GM18858 (cell line): ENCODE data around the gene LIMS1.
A peak's percentile ranks its signal among the peaks of the same experiment; 100 is the strongest.
"Not testable (repeated sequence)": the region's sequence is repeated elsewhere in the genome, so short reads cannot be mapped to it uniquely, and the experiment has no call there.

Source experiments
- ATAC-seq: cut with Tn5 transposase; IDR thresholded peaks from one replicate; pipeline ENCODE4 v1.9.1; 2021; ENCODE audit not compliant: unreplicated experiment

The LIMS1 gene

DNA sequence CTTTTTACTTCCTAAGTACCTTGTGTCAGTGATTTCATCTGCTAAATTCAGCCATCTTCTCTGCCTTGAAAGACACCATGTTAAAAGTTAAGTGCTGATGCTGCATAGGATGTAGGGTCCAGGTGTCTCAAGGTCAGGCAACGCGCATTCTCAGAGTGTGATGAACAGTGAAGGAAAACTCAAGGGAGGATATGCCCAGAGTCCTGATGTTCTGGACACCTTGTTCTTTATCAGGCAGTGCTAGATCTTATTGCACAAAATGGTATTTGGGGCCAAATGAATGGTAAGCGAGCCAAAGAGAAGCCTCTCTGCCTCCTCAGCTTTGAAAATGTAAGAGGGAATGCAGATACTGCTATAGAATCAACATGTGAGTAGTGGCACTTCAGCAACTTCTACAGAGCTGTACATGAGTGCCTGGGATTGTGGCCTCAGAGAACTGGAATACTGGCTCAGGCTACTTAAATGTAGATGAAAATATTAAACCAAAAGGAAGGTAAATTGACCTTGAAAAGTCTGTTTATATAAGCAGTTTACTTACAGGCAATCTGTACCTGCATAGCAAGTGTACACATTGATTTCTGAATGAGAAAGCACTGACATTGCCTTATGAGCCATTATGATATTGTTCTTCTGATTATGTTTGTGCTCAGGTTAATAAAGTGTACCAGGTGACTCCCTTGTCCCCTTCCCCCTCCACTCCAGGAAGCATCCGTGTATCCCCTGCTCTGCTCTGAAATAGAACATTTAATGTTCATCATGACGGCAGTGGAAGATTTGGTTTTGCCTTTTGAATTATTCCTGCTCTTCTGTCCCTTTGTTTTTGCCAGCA lies 98.3 kb downstream of the LIMS1 start:
- ATAC-seq, result no peak

DNA sequence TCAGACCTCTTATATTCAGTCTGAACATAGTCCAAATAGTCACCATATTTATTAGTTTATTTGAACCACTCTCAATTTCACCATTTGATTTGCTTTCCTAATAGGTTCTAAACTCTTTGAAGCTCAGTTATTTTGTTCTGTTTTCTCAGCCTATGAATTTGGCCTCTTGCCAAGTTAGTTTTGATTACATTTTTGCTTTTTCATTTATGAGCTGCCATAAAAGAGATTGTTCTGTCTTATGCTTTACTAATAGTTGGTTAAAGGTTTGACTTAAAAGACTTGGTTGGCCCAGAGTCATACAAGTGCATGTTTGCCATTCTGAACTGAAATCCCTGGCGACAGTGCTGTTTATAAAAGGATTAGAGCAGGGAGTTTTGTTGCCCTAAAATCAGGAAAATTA lies 99.1 kb downstream of the LIMS1 start:
- ATAC-seq, result no peak

DNA sequence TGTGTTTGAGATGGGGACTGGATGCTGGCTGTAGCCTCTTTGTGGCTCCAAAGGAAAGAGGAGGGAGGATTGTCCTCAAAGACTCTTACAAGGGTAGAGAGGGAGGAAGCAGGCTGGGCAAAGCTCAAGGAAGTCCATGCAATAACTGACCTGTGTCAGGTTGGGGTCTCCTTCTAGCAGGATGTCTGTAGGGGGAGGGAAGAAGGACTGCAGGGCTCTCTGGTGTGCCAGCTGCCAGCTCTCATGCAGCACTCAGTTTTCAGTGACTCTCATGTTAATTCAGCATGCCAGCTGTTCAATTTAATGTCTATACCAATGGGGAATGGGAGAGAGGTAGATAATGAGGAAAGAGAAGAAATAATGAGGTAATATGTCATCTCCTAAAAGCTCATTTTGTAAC lies 99.7 kb downstream of the LIMS1 start:
- ATAC-seq, result no peak

DNA sequence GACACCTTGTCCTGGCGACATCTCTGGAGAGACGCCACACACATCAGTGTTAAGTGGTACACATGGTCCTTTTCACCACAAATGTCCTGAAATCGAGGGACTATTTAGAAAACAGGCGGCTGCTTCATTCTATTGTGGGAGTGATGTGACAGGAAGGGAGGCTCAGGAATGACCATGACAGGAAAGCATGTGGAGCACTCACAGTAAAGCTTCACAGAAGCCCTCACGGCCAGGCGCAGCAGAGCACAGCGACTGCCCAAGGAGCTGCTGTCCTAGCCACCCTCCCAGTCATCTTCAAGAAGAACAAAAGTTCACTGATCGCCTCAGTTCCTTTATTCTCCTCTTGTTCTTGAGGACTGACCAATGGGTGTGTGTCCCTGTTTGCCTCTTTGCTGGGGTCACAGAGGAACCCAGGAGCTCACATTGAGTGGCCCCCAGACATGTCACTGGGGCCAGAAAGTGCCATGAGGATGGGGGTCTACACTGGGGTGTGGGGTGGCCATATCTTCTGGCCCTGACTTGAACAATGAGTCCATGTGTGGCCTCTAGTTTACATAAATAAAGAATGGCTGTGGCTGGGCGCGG lies 100.4 kb downstream of the LIMS1 start:
- no peak for ATAC-seq

DNA sequence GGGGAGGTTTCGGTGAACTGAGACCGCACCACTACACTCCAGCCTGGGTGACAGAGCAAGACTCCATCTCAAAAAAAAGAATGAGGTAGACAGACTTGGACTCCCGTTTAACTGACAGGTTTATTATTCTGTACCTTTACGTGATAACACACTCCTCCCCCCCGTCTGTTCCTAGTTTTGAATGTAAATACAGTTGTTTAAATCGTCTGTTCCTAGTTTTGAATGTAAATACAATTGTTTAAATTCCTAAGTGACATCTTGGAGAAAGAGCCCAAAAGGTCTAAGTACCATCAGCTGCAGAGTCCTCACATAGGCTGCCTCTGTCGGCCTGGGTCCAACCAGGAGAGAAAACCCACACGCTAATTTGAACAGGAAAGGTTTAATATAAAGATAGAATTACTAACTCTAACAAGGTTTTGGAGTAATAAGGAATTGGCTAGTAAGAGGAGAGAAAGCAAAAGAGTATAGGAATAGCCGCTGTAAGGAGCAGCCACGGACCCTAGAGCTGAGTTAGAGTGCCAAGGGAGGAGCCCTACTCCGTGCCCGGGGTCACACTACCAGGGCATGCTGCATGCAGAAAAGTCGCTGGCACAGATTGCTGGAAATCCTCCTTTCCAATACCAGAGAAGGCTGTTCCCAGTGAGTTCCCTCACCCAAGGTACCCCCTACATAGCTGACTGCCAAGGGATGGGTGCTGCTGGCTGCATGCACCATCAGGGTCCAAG lies 101.5 kb downstream of the LIMS1 start:
- peak; percentile 4 for ATAC-seq

DNA sequence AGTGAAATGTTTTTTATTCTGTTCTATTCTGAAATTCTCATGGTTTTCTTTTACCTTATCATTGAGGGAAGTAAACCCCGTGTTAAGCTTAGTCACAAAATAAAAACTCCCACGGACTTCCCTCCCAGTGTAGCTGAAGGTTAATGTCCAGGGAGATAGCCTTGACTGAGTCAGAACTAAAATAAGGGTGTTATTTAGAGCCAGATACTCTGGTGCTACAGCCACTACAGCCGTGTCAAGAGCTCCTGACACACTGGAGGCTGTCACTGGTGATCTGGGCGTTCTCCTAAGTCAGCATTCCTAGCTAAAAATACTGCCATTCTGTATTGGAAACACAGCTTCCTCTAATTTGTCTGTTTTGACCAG lies 103.0 kb downstream of the LIMS1 start:
- peak; percentile 52 for ATAC-seq

DNA sequence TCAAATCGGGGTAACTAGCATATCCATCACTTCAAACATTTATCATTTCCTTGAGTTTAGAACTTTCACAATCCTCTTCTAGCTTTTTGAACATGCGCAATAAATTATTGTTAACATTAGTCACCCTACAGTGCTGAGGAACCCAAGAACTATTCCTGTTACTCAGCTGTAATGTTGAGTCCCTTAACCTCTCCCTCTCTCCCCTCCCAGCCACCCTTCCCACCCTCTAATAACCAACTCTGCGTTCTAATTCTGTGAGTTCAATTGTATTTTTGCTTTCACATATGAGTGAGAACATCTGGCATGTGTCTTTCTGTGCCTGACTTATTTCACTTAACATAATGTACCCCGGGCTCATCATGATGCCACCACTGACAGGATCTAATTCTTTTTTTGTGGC lies 106.5 kb downstream of the LIMS1 start:
- ATAC-seq, result no peak

DNA sequence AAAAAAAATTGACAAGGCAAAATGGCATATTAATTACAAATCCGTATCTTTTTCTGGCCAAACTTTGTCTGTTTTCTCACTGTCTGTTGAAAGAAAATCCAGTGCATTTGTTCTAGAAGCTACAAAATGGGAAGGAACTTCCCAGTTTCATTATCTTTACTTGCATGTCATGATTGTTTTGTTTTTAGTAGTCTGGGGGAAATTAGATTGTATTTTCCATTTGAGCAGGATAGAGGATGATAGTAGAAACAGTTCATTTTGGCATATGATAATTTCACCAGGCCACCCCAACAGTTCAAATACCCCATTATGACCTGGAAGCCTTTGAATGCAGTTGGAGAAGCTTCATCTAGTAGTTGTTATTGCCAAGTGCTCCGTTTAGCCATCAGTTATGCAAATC lies 107.5 kb downstream of the LIMS1 start:
- ATAC-seq, result no peak

DNA sequence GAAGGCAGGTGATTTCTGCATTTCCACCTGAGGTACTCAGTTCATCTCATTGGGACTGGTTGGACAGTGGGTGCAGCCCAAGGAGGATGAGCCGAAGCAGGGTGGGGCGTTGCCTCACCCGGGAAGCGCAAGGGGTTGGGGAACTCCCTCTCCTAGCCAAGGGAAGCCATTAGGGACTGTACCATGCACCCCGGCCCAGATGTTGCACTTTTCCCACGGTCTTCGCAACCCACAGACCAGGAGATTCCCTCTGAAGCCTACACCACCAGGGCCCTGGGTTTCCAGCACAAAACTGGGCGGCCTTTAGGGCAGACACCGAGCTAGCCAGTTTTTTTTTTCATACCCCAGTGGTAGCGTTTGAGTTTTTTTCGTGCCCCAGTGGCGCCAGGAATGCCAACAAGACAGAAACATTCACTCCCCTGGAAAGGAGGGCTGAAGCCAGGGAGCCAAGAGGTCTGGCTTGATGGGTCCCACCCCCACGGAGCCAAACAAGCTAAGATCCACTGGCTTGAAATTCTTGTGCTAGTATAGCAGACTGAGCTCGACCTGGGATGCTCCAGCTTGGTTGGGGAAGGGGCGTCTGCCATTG lies 109.1 kb downstream of the LIMS1 start:
- no peak for ATAC-seq

DNA sequence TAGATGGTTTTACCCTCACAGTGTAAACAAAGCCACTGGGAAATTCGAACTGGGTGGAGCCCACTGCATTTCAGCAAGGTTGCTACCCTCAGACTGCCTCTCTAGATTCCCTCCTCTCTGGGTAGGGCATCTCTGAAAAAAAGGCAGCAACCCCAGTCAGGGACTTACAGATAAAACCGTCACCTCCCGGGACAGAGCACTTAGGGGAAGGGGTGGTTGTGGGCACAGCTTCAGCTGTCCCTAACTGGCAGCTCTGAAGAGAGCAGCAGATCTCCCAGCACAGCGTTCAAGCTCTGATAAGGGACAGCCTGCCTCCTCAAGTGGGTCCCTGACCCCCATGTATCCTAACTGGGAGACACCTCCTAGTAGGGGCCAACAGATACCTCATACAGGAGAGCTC lies 109.6 kb downstream of the LIMS1 start:
- ATAC-seq, result not testable (repeated sequence)

DNA sequence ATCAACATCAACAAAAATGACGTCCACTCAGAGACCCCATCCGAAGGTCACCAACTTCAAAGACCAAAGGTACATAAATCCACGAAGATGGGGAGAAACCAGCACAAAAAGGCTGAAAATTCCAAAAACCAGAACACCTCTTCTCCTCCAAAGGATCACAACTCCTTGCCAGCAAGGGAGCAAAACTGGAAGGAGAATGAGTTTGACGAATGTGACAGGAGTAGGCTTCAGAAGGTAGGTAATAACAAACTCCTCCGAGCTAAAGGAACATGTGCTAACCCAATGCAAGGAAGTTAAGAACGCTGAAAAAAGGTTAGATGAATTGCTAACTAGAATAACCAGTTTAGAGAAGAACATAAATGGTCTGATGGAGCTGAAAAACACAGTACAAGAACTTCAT lies 110.2 kb downstream of the LIMS1 start:
- not testable (repeated sequence) for ATAC-seq

DNA sequence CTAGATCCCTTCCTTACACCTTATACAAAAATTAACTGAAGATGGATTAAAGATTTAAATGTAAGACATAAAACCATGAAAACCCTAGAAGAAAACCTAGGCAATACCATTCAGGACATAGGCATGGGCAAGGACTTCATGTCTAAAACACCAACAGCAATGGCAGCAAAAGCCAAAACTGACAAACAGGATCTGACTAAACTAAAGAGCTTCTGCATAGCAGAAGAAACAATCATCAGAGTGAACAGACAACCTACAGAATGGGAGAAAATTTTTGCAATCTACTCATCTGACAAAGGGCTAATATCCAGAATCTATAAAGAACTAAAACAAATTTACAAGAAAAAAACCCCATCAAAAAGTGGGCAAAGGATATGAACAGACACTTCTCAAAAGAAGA lies 114.5 kb downstream of the LIMS1 start:
- ATAC-seq, result not testable (repeated sequence)

DNA sequence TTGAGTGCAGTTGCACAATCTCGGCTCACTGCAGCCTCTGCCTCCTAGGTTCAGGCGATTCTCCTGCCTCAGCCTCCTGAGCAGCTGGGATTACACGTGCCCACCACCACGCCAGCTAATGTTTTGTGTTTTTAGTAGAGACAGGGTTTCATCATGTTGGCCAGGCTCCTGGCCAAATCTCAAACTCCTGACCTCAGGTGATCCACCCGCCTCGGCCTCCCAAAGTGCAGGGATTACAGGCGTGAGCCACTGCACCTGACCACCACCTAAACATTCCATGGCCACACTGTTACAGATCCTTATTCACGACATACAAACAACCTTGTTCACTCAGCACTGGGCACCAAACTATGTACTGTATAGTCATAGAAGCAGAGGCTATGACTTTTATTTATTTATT lies 116.2 kb downstream of the LIMS1 start:
- ATAC-seq, result not testable (repeated sequence)

DNA sequence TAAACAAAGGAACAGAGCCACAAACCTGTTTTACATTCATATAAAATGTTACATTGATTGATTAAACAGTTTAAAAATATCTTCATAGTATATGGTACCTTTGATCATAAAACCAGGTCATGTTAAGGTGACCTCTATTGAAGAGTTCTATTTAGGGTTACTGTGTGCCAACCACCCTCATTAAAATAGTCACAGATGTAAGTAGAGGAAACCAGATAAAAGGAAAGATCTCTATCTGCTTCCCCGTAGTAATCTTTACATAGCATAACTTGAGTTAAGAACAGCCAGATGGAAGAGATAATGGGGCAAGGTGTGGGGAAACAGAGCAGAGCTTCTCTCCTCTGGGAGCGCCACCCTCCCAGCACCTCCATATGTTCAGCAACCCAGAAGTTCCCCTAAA lies 117.2 kb downstream of the LIMS1 start:
- ATAC-seq, result not testable (repeated sequence)

DNA sequence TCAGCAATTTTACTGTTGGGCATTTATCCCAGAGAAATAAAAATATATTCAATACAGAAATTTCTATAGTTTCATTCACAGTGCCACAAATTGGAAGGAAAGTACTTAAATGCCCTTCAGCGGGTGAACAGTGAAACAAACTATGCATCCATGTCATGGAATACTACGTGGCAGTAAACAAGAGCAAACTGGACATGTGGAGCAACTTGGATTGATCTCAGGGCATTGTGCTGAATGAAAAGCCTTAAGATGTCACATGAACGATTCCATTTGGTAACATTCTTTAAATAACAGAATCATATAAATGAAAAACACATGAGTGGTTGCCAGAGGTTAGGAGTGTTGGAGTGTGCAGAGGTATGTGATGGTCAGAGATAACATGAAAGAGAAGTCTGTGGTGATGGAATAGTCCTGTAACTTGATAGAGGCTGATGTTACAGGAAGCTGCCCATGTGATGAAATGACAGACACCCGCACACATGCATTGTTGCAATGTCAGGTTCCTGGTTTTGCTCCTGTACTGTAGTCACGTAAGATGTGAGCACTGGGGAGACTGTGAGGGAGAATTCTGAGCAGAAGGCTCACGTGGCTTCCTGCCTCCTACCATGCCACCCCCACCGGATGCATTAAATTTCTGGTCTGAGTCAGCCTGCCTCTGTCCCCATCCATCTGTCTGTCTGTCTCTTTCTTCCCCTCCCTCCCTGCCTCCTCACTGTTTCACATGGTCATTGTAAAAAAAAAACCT lies 118.1 kb downstream of the LIMS1 start:
- ATAC-seq, result peak; percentile 96

DNA sequence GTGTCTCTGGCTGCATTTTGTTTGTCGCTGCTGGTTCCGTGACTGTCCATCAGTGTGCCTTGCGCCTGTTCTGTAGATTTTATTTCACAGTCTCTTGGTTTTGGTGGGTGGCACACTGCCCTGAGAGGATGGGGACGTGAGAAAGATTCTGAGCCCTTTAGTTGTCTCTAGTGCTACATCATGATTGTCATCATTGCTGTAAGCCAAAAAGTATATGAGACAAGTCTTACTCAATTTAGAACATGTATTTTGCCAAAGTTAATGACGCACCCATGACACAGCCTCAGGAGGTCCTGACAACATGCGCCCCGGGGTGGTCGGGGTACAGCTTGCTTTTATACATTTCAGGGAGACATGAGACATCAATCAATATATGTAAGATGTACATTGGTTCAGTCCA lies 119.2 kb downstream of the LIMS1 start:
- not testable (repeated sequence) for ATAC-seq

DNA sequence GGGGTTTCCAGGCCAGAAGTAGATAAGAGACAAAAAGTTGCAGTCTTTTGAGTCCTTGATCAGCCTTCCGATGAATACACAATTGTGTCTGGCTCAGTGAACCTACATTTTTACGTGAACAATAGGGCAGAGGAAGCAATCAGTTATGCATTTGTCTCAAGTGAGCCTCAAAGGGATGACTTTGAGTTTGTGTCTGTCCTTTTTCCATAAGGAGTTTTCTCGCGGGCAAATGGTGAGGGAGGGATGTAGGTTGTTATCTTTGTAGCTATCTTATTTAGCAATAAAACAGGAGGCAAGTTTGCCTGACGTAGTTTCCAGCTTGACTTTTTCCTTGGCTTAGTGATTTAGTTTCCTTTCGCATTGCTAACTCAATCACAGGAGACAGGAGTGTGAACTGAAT lies 119.6 kb downstream of the LIMS1 start:
- not testable (repeated sequence) for ATAC-seq

DNA sequence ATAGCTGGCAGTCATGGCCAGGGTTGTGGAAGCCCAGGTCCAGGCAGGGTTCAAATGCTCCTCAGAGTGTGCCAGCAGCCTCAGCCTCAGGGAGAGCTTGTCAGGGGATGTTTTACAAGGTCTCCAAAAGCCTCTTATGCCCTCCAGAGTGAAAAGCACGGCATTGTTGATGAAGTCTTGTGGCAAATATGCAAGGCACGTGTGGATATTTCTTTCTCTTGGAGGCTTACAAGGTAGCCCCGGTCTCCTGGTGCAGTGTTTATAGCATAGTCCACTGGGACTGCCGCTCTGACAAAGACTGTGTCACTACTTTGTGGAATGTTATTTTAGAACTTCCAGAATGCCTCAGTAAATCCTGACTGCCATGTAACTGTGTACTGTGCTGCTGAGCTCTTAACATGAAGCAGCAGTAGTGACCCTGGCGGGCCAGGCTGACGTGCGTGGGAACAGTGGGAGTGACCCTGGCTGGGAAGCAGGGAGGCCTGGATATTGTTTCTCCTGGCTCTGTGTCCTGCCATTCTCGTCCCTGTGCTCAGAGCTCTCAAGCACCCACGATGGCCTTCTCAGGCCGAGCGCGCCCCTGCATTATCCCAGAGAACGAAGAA lies 120.4 kb downstream of the LIMS1 start:
- ATAC-seq, result not testable (repeated sequence)

DNA sequence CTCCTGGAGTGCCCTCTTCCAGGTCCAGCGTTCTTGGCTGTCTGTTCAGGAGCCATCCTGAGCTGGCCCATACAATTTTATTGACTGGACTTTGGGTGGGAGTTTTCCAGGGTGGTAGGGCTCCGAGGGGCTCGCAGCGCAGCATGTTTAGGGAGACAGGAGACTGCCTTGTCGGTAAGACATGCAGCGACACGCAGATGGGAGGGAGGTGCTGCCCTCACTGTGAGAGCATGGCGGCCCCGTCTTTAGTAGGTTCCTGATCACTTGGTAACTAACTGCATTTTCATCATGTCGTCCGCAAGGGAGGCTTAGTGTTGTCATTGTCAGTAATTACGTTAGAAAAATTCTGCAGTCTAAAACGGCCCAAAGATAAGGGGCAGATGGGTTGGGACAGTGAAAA lies 121.0 kb downstream of the LIMS1 start:
- ATAC-seq, result not testable (repeated sequence)

DNA sequence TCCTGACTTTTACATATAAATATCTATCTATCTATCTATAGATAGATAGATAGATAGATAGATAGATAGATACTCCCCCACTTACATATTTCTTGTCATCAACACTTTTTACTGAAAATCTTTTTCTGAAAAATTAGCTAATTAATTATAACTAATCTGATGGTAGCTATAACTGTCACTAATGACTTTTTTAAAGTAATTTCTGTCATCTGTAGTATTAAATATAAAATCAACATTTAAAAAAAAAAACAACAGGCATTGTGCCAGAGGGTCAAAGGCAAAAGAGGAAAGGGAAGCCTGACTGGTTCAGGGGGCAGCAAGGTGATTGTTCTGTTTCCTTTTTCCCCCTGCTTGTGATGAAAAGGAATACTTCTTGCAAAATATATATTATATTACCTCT lies 122.0 kb downstream of the LIMS1 start:
- ATAC-seq, result not testable (repeated sequence)

DNA sequence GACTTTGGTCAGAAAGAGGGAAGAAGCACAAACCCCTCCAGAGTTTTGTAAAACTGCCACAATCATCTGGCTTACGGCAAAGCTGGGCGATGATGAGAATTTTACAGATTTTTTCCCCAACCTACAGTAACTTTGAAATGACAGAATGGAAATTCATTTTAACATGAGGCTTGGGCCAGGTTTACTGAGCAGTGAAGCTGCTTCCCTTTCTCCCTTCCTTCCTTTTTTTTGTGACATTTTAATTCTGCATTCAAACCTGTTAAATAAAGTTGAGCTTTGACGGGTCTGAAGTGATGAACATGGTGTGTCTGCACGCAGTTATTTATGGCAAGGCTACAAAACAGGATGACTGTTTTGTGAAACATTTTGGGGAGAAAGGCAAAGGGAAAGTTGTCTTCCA lies 123.2 kb downstream of the LIMS1 start:
- ATAC-seq, result not testable (repeated sequence)
